ENCODE measurements around the gene EMP2. TPM values are rescaled to one million over a fixed set of nuclear protein-coding genes. Genes with fewer than 3 reads are reported as not detected.
A peak's percentile ranks its signal among the peaks of the same experiment; 100 is the strongest.
"Not testable (repeated sequence)": the region's sequence is repeated elsewhere in the genome, so short reads cannot be mapped to it uniquely, and the experiment has no call there.

The EMP2 gene
- total RNA-seq, 4 donors from 2014 or later: 7.9 to 13.5 (median 11.7) TPM

- H3K27me3 ChIP-seq: no peaks in the 10 kb centered on the region
- DNase-seq: no peak
- in situ Hi-C loops (cut with MboI; ENCODE audit: low sequenced_read_pairs in 4 of 4) (no loop called here), intact Hi-C loops (cut with DNase I; ENCODE audit: low total_unique reads) (no loop called here)
- no peak for TF ChIP-seq POLR2A (IDR thresholded peaks at IDR 0.05)
- TF ChIP-seq CTCF (IDR thresholded peaks at IDR 0.05 in 4 of 5, conservative IDR thresholded peaks at IDR 0.05 in 1 of 5): no peak
- no peak for ATAC-seq
- no peaks in the 10 kb centered on the region for H3K4me1 ChIP-seq
- no peaks in the 10 kb centered on the region for H3K36me3 ChIP-seq
- no peak overlapping the region for H3K4me3 ChIP-seq
- H3K9me3 ChIP-seq: no peaks in the 10 kb centered on the region
- H3K27ac ChIP-seq: no peak overlapping the region
Measured at GRCh38 chr16:10623059-10623458, 42.7 kb upstream of the EMP2 start.

- no peak for DNase-seq
- TF ChIP-seq POLR2A (IDR thresholded peaks at IDR 0.05): no peak
- TF ChIP-seq CTCF (IDR thresholded peaks at IDR 0.05 in 4 of 5, conservative IDR thresholded peaks at IDR 0.05 in 1 of 5): no peak
- in situ Hi-C loops (cut with MboI; ENCODE audit: low sequenced_read_pairs in 4 of 4): no loop called here
Measured at GRCh38 chr16:10622036-10622921, 41.9 kb upstream of the EMP2 start.

GRCh38 chr16:10621216-10621949 lies 41.0 kb upstream of the EMP2 start:
- H3K27ac ChIP-seq; intact Hi-C loops (cut with DNase I; ENCODE audit: low total_unique reads): not testable (repeated sequence)

More at GRCh38 chr16:10622036-10622921, 41.9 kb upstream of the EMP2 start:
- no peak overlapping the region for H3K27ac ChIP-seq
- ATAC-seq: no peak
- no peaks in the 10 kb centered on the region for H3K4me1 ChIP-seq
- no peaks in the 10 kb centered on the region for H3K36me3 ChIP-seq
- intact Hi-C loops (cut with DNase I; ENCODE audit: low total_unique reads): no loop called here
- H3K4me3 ChIP-seq: no peak overlapping the region
- H3K27me3 ChIP-seq: no peaks in the 10 kb centered on the region
- no peaks in the 10 kb centered on the region for H3K9me3 ChIP-seq

GRCh38 chr16:10620120-10620519 lies 39.7 kb upstream of the EMP2 start:
- no peaks in the 10 kb centered on the region for H3K36me3 ChIP-seq
- ATAC-seq (no peak), DNase-seq (no peak)
- H3K27ac ChIP-seq: no peak overlapping the region
- in situ Hi-C loops (cut with MboI; ENCODE audit: low sequenced_read_pairs in 4 of 4): no loop called here
- H3K27me3 ChIP-seq: no peaks in the 10 kb centered on the region
- TF ChIP-seq POLR2A (IDR thresholded peaks at IDR 0.05): no peak
- no peak for TF ChIP-seq CTCF (IDR thresholded peaks at IDR 0.05 in 4 of 5, conservative IDR thresholded peaks at IDR 0.05 in 1 of 5)
- no peaks in the 10 kb centered on the region for H3K9me3 ChIP-seq
- intact Hi-C loops (cut with DNase I; ENCODE audit: low total_unique reads): no loop called here
- H3K4me3 ChIP-seq: no peak overlapping the region
- H3K4me1 ChIP-seq: no peaks in the 10 kb centered on the region

More at GRCh38 chr16:10621216-10621949, 41.0 kb upstream of the EMP2 start:
- ATAC-seq; H3K4me3 ChIP-seq; H3K36me3 ChIP-seq; DNase-seq; H3K4me1 ChIP-seq; in situ Hi-C loops (cut with MboI; ENCODE audit: low sequenced_read_pairs in 4 of 4); H3K27me3 ChIP-seq; H3K9me3 ChIP-seq: not testable (repeated sequence)

DNA sequence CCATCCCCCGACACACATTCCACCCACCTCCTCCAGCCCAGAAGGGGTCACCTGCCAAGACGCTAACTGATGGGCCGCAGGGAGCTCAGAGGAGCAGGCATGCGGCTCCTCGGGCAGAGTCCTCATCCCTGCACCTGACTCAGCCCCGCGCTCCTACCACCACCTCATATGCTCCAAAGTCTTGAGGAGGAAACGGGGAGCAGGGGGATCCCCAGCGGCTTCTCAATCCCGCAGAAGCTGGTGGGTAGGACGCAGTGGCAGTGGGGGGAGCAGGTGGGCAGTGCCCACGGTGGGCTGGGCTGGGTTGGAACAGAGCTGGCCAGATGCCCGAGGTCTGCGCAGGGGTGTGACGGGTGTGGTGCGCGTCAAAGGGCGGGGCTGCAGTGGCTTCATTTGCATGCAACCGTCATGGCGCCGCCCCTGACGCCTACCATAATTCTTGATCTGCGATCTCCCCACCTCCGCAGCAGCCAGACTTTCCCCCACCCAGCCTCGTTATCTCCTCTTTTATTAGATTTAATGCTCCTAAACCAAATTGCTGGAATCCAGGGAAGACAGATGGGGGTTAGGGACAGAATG lies 39.0 kb upstream of the EMP2 start:
- Histone ChIP-seq H3K4me1 (no peaks in the 10 kb centered on the region), H3K36me3 (no peaks in the 10 kb centered on the region), H3K27me3 (no peaks in the 10 kb centered on the region), H3K4me3 (peak overlapping the region in 1 of 4 donors; percentile 22), H3K27ac (no peak overlapping the region), H3K9me3 (no peaks in the 10 kb centered on the region)
- no peak for TF ChIP-seq CTCF (IDR thresholded peaks at IDR 0.05 in 4 of 5, conservative IDR thresholded peaks at IDR 0.05 in 1 of 5)
- TF ChIP-seq POLR2A (IDR thresholded peaks at IDR 0.05): no peak
- ATAC-seq (no peak), DNase-seq (no peak)
- in situ Hi-C loops (cut with MboI; ENCODE audit: low sequenced_read_pairs in 4 of 4) (no loop called here), intact Hi-C loops (cut with DNase I; ENCODE audit: low total_unique reads) (no loop called here)
